Germinal center (tissue), 1 donor: ENCODE data around the gene AP4M1.
A peak's percentile ranks its signal among the peaks of the same experiment; 100 is the strongest.

Experiments used
- DNase-seq: peaks from one replicate; pipeline ENCODE4 v3.0.0; 2012; ENCODE audit warnings: mixed read lengths, low spot score

Gene AP4M1

GRCh38 chr7:100101016-100101862 lies at the start of gene AP4M1, which contains the start of gene MCM7:
Gene AP4M1, plus strand, starts transcription at chr7:100101643. Its CDS starts 72 bp downstream, at chr7:100101715.
Gene MCM7, minus strand, starts transcription at chr7:100101397. Its CDS starts 103 bp downstream, at chr7:100101294.
- DNase-seq, result peak; percentile 99

- DNase-seq, result peak; percentile 24
These were observed 48.2 kb upstream of the AP4M1 start for GRCh38 chr7:100053215-100053614.

- no peak for DNase-seq
These were observed 44.4 kb upstream of the AP4M1 start for GRCh38 chr7:100057006-100057405.

GRCh38 chr7:100059251-100059739 lies 42.1 kb upstream of the AP4M1 start:
- DNase-seq, result peak; percentile 39

- DNase-seq, result no peak
These were observed 39.8 kb upstream of the AP4M1 start for GRCh38 chr7:100061518-100062193.

GRCh38 chr7:100063376-100063775 lies 38.1 kb upstream of the AP4M1 start:
- DNase-seq, result no peak

GRCh38 chr7:100064162-100064561 lies 37.3 kb upstream of the AP4M1 start:
- no peak for DNase-seq

- no peak for DNase-seq
These were observed 35.8 kb upstream of the AP4M1 start for GRCh38 chr7:100065452-100066186.

- DNase-seq, result no peak
These were observed 34.5 kb upstream of the AP4M1 start for GRCh38 chr7:100066953-100067352.

GRCh38 chr7:100069991-100070390 lies 31.5 kb upstream of the AP4M1 start:
- DNase-seq, result no peak

GRCh38 chr7:100071018-100071723 lies 30.3 kb upstream of the AP4M1 start:
- DNase-seq, result no peak

- no peak for DNase-seq
These were observed 29.0 kb upstream of the AP4M1 start for GRCh38 chr7:100072462-100072861.

GRCh38 chr7:100074841-100075240 lies 26.6 kb upstream of the AP4M1 start:
- DNase-seq, result no peak

GRCh38 chr7:100075418-100075817 lies 26.0 kb upstream of the AP4M1 start:
- DNase-seq, result no peak

GRCh38 chr7:100077205-100077604 lies 24.2 kb upstream of the AP4M1 start:
- DNase-seq, result no peak

- DNase-seq, result no peak
These were observed 22.4 kb upstream of the AP4M1 start for GRCh38 chr7:100079024-100079560.

GRCh38 chr7:100080907-100081534 lies 20.4 kb upstream of the AP4M1 start:
- DNase-seq, result no peak

GRCh38 chr7:100081535-100082102 lies 19.8 kb upstream of the AP4M1 start, which contains the start of gene ZNF3:
Gene ZNF3, minus strand, starts transcription at chr7:100081723. Its CDS starts 4,366 bp downstream, at chr7:100077357.
- DNase-seq, result peak; percentile 92

- DNase-seq, result no peak
These were observed 18.5 kb upstream of the AP4M1 start for GRCh38 chr7:100082978-100083377.

GRCh38 chr7:100085515-100085914 lies 15.9 kb upstream of the AP4M1 start:
- no peak for DNase-seq
